Measurements from ENCODE around the gene ATP6V0D1. TPM values are rescaled to one million over a fixed set of nuclear protein-coding genes. Genes with fewer than 3 reads are reported as not detected.

ATP6V0D1 gene
- total RNA-seq, 1 experiment from 2014 or later = 43.0 TPM

DNA sequence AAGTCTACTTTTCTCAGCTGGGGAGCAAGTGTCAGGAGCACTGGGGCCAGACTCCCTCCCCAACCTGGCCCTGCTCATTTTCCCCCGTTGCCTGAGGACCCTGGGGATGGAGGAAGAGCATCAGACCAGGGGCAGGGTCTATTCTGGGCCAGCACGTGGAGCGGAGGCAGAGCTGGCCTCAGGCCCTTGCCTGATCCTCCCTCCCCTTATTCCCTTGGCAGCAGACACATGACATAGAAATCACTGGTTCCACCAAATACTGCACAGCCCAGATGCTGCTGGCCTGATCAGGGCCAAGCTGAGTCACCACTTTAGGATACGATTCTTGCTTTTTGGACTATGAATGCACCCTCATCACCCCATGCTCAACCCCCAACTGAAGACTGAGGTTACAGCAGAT lies 18.1 kb upstream of the ATP6V0D1 start:
- H3K27me3 Mint-ChIP-seq (ENCODE audit: low read depth) = peaks cover 87% of the 10 kb centered on the region
- Histone ChIP-seq H3K9me3 (ENCODE audit: control insufficient read depth, low read depth, low read length) (no peaks in the 10 kb centered on the region), H4K5ac (ENCODE audit: insufficient read length, low read depth, low read length) (no peak overlapping the region), H2BK15ac (ENCODE audit: low read depth, low read length) (no peak overlapping the region), H3K4ac (ENCODE audit: low read depth, low read length) (no peak overlapping the region), H3K79me1 (ENCODE audit: insufficient read depth, low read depth, low read length, poor library complexity, severe bottlenecking) (no peaks in the 10 kb centered on the region), H3T11ph (ENCODE audit: low read length) (no peak overlapping the region), H3K18ac (ENCODE audit: insufficient read length, low read depth, low read length) (no peak overlapping the region), H3K56ac (ENCODE audit: insufficient read length, low read depth, low read length) (no peak overlapping the region), H2BK5ac (ENCODE audit: insufficient read length, low read length) (no peak overlapping the region), H3K79me2 (ENCODE audit: insufficient read depth, low read length) (no peaks in the 10 kb centered on the region), H3K27me3 (ENCODE audit: insufficient read depth, low read length) (no peaks in the 10 kb centered on the region; the same call in 1 of the 2 replicates), H2BK12ac (ENCODE audit: insufficient read length, low read depth, low read length) (no peak overlapping the region), H2AK5ac (ENCODE audit: insufficient read length, low read length) (no peak overlapping the region), H3K4me1 (ENCODE audit: insufficient read depth, low read length) (no peaks in the 10 kb centered on the region), H3K14ac (ENCODE audit: insufficient read depth, low read length) (no peak overlapping the region), H4K8ac (replicated peaks; ENCODE audit: insufficient read length, low read depth, low read length) (no peak overlapping the region), H3K4me2 (ENCODE audit: insufficient read depth, insufficient read length, low read length) (no peak overlapping the region), H2BK120ac (ENCODE audit: low read depth, low read length, poor library complexity, severe bottlenecking) (no peak overlapping the region), H3K23me2 (ENCODE audit: insufficient read length, low read depth, low read length, poor library complexity, severe bottlenecking) (no peaks in the 10 kb centered on the region), H3K9ac (ENCODE audit: extremely low read depth, insufficient read length, low read length) (no peak overlapping the region), H3K27ac (ENCODE audit: insufficient read length, low read depth, low read length) (no peak overlapping the region), H4K20me1 (ENCODE audit: control insufficient read depth, insufficient read depth, insufficient read length) (no peaks in the 10 kb centered on the region), H3K23ac (ENCODE audit: insufficient read length, low read depth, low read length) (no peak overlapping the region), H2AFZ (ENCODE audit: low read length) (no peak overlapping the region), H4K91ac (ENCODE audit: insufficient read length, low read depth, low read length) (no peak overlapping the region), H2BK20ac (ENCODE audit: low read depth, low read length, poor library complexity, severe bottlenecking) (no peak overlapping the region)
- H3K27ac Mint-ChIP-seq = no peak overlapping the region
- H3K9me3 Mint-ChIP-seq = no peaks in the 10 kb centered on the region
- no peaks in the 10 kb centered on the region for H3K4me1 Mint-ChIP-seq
- H3K4me3 Mint-ChIP-seq = no peak overlapping the region
- H3K36me3 Mint-ChIP-seq (ENCODE audit: insufficient read depth in 1 of 3, low read depth in 3 of 3) = no peaks in the 10 kb centered on the region
- WGBS (ENCODE audit: extremely low coverage, insufficient read length, low lambda C conversion rate) = no CpG with 5 or more reads among the region's 4 CpGs
- no peak for DNase-seq
- TF ChIP-seq, protein P1, sequence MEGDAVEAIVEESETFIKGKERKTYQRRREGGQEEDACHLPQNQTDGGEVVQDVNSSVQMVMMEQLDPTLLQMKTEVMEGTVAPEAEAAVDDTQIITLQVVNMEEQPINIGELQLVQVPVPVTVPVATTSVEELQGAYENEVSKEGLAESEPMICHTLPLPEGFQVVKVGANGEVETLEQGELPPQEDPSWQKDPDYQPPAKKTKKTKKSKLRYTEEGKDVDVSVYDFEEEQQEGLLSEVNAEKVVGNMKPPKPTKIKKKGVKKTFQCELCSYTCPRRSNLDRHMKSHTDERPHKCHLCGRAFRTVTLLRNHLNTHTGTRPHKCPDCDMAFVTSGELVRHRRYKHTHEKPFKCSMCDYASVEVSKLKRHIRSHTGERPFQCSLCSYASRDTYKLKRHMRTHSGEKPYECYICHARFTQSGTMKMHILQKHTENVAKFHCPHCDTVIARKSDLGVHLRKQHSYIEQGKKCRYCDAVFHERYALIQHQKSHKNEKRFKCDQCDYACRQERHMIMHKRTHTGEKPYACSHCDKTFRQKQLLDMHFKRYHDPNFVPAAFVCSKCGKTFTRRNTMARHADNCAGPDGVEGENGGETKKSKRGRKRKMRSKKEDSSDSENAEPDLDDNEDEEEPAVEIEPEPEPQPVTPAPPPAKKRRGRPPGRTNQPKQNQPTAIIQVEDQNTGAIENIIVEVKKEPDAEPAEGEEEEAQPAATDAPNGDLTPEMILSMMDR (conservative IDR thresholded peaks at IDR 0.05) = no peak

All from H9 (cell line).